Panc1 (cell line): Measurements from ENCODE around the gene SECISBP2.

Experiments
- CTCF ChIP-seq: fragments of 450-650 bp; IDR thresholded peaks from 2 replicates; pipeline ENCODE4 v1.5.1; 2017; ENCODE audit warnings: mild to moderate bottlenecking
- POLR2AphosphoS5 ChIP-seq: IDR thresholded peaks from 2 replicates; pipeline ENCODE4 v1.6.1; 2012; ENCODE audit warnings: mild to moderate bottlenecking, low read depth, low read length, moderate library complexity
- REST ChIP-seq, 2 experiments: IDR thresholded peaks; 2 replicates each; pipeline ENCODE4 v1.6.1; 2011 to 2012; ENCODE audit warnings: low read depth in 2 of 2, control low read depth in 1 of 2, low read length in 1 of 2, mild to moderate bottlenecking in 1 of 2, moderate library complexity in 1 of 2; ENCODE audit not compliant: insufficient read depth in 1 of 2
- TCF7L2 ChIP-seq: IDR thresholded peaks from 2 replicates; pipeline ENCODE4 v1.6.1; 2011; ENCODE audit warnings: mild to moderate bottlenecking, low read depth, low read length, inconsistent platforms

- TF ChIP-seq CTCF (no peak), POLR2AphosphoS5 (no peak), TCF7L2 (no peak), REST (IDR thresholded peaks at IDR 0.05; ENCODE audit: insufficient read depth in 1 of 2, low read depth in 2 of 2, low read length in 1 of 2) (no peak)
These were observed 70.5 kb downstream of the SECISBP2 start for GRCh38 chr9:89388868-89389177.
